Peyer's patch (tissue), 4 donors: ENCODE results near the gene LLPH. TPM values are rescaled to one million over a fixed set of nuclear protein-coding genes. Genes with fewer than 3 reads are reported as not detected.

ENCODE experiments used
- DNase-seq, 3 donors: peaks; one replicate each; pipeline ENCODE4 v3.0.0-alpha.2; 2017 to 2019
- H3K27ac ChIP-seq, 4 donors: fragments of 200-600 bp; sonication (generic); one replicate each; pipeline ENCODE4 v1.5.1; 2016 to 2019
- H3K27me3 ChIP-seq, 2 donors: fragments of 200-600 bp; sonication (generic); one replicate each; pipeline ENCODE4 v1.5.1; 2019
- H3K36me3 ChIP-seq, 3 donors: fragments of 200-600 bp; sonication (generic); one replicate each; pipeline ENCODE4 v1.5.1; 2016 to 2019
- H3K4me1 ChIP-seq, 4 donors: fragments of 200-600 bp; sonication (generic); one replicate each; pipeline ENCODE4 v1.5.1; 2016 to 2019
- H3K4me3 ChIP-seq, 4 donors: fragments of 200-600 bp; sonication (generic); 1 replicate in 3 of 4; 2 replicates in 1 of 4; pipeline ENCODE4 v1.5.1; 2016 to 2019; ENCODE audit warnings: mild to moderate bottlenecking in 1 of 4
- H3K9me3 ChIP-seq, 4 donors: fragments of 200-600 bp; sonication (generic); one replicate each; pipeline ENCODE4 v1.5.1; 2016 to 2019; ENCODE audit warnings: mild to moderate bottlenecking in 1 of 4
- POLR2A ChIP-seq, 2 donors: fragments of 450-650 bp; IDR thresholded peaks; one replicate each; pipeline ENCODE4 v1.5.1; 2017; ENCODE audit warnings: antibody characterized with exemption in 2 of 2, mild to moderate bottlenecking in 2 of 2, moderate library complexity in 2 of 2
- total RNA-seq, 4 donors: library from RNA; depleted of rRNA; stranded (reverse); fragments of >200 nt; gene quantifications; one replicate each; pipeline ENCODE4 v1.1.0, GENCODE V29; 2016
- TF ChIP-seq, protein P1 (sequence below), 6 experiments: fragments of 450-650 bp in 4 of 6; fragments of 200-600 bp in 2 of 6; sonication (generic) in 1 of 6; IDR thresholded peaks; one replicate each; pipeline ENCODE4 v1.5.1; 2017 to 2019; ENCODE audit warnings: antibody characterized with exemption in 6 of 6, mild to moderate bottlenecking in 3 of 6, moderate library complexity in 1 of 6

Gene LLPH
- total RNA-seq, 4 donors from 2014 or later: 3.1 to 5.1 (median 4.2) TPM

DNA sequence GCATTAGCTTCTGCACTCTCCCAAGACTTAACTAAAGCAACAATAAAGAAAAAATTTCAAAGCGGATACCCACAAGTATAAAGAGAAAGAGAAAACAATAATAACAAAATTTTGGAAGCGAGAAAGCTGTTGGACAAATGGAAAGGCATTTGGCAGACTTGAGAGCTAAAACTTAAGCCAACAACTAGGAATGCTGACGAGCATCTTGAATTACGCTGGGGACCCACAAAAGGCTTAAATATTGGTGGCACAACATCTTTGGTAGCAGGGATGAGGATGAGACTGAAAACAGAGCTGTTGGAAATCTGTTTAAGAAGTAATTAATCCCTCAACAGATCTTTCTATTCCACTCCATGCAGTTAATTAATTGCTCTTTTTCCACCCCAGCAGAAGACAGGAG, 49.8 kb downstream of the LLPH start:
- no peak for DNase-seq
- H3K27me3 ChIP-seq: no peaks in the 10 kb centered on the region
- no peaks in the 10 kb centered on the region for H3K36me3 ChIP-seq
- TF ChIP-seq, protein P1, sequence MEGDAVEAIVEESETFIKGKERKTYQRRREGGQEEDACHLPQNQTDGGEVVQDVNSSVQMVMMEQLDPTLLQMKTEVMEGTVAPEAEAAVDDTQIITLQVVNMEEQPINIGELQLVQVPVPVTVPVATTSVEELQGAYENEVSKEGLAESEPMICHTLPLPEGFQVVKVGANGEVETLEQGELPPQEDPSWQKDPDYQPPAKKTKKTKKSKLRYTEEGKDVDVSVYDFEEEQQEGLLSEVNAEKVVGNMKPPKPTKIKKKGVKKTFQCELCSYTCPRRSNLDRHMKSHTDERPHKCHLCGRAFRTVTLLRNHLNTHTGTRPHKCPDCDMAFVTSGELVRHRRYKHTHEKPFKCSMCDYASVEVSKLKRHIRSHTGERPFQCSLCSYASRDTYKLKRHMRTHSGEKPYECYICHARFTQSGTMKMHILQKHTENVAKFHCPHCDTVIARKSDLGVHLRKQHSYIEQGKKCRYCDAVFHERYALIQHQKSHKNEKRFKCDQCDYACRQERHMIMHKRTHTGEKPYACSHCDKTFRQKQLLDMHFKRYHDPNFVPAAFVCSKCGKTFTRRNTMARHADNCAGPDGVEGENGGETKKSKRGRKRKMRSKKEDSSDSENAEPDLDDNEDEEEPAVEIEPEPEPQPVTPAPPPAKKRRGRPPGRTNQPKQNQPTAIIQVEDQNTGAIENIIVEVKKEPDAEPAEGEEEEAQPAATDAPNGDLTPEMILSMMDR (IDR thresholded peaks at IDR 0.05): no peak
- no peak for TF ChIP-seq POLR2A (IDR thresholded peaks at IDR 0.05)
- no peak overlapping the region for H3K27ac ChIP-seq
- no peaks in the 10 kb centered on the region for H3K9me3 ChIP-seq
- no peaks in the 10 kb centered on the region for H3K4me1 ChIP-seq
- H3K4me3 ChIP-seq: no peak overlapping the region

DNA sequence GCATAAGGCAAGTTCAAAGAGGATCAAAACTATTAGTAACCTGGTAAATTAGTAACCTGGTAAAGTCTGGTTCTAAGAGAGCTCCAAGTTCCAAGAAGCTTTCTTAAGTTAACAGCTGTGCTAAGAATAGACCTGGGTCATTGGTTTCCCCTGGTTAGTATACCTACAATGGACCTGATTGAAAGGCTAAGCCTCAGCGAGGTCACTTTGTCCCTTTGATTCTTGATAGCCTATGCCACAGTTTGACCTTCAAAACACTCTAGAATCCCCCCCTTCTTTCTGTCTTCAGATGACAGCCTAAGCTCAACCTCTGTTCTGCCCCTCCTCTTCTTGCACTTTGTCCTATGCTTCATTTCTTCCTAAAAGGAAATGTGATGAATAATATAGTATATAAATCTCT, 53.0 kb downstream of the LLPH start:
- no peaks in the 10 kb centered on the region for H3K36me3 ChIP-seq
- DNase-seq: no peak
- no peaks in the 10 kb centered on the region for H3K27me3 ChIP-seq
- no peaks in the 10 kb centered on the region for H3K4me1 ChIP-seq
- H3K9me3 ChIP-seq: no peaks in the 10 kb centered on the region
- no peak overlapping the region for H3K27ac ChIP-seq
- no peak overlapping the region for H3K4me3 ChIP-seq
- no peak for TF ChIP-seq POLR2A (IDR thresholded peaks at IDR 0.05)
- TF ChIP-seq, protein P1 (IDR thresholded peaks at IDR 0.05): no peak

DNA sequence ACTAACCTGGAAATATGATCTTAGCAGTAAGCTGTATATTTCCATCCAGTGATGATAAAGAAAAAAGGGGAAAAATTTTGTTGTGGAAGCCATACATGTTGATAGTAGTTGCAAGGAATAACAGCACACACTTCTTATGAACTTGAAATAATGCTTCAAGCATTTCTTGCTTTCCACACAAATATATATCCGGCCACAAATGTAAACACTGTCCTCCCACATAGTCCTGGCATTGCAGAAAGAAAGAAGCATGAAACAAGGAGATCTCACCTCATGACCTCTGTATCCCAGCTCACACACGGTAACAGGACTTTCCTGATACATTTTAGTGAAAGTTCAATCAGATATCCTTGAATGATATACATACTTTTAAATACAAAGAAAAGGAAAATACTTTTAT, 56.0 kb downstream of the LLPH start:
- H3K27me3 ChIP-seq: no peaks in the 10 kb centered on the region
- H3K27ac ChIP-seq: no peak overlapping the region
- no peaks in the 10 kb centered on the region for H3K4me1 ChIP-seq
- no peaks in the 10 kb centered on the region for H3K36me3 ChIP-seq
- no peak for DNase-seq
- H3K9me3 ChIP-seq: no peaks in the 10 kb centered on the region
- no peak overlapping the region for H3K4me3 ChIP-seq
- TF ChIP-seq, protein P1 (IDR thresholded peaks at IDR 0.05): no peak
- TF ChIP-seq POLR2A (IDR thresholded peaks at IDR 0.05): no peak

DNA sequence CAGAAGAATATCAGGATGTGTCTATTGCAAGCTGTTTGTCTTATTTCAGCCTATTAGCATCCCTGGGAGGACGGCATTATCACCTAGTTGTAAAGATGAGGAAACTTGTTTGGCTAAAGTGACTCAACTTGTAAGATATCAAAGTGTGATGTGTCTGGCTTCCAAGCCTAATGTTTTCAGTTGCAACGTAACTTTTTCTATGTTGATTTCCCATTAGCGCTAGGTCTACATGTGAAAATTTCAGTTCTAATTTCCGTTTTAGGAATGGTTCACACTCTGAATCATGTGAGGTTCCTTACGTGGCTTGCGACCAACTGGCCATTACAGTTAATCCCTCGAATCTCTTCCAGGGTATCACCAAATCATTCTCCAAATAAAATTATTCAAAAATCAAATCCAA, 58.0 kb downstream of the LLPH start:
- Histone ChIP-seq H3K4me3 (no peak overlapping the region), H3K27ac (no peak overlapping the region), H3K4me1 (no peaks in the 10 kb centered on the region), H3K9me3 (no peaks in the 10 kb centered on the region), H3K36me3 (no peaks in the 10 kb centered on the region), H3K27me3 (no peaks in the 10 kb centered on the region)
- TF ChIP-seq, protein P1 (IDR thresholded peaks at IDR 0.05): no peak
- no peak for TF ChIP-seq POLR2A (IDR thresholded peaks at IDR 0.05)
- no peak for DNase-seq

DNA sequence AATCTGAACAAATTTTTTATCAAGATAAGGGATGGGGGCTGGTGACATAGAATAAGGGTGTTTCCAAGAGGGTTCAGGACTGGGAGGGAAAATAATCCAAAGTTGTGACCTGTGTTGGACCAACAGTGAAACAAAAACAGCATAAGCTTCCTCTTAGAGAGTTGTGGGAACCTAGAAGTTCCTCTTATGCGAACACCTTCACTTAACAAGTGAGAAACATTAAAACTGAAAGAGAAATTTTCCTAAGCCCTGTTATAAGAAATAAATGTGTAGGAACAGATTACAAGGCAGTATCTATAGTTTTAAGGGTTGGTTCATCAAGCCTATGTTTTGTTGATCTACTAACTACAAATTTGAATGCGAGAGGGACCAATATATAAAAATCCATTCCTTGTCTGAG, 58.4 kb downstream of the LLPH start:
- no peak for TF ChIP-seq POLR2A (IDR thresholded peaks at IDR 0.05)
- TF ChIP-seq, protein P1 (IDR thresholded peaks at IDR 0.05): no peak
- H3K27me3 ChIP-seq: no peaks in the 10 kb centered on the region
- no peak for DNase-seq
- no peak overlapping the region for H3K4me3 ChIP-seq
- H3K36me3 ChIP-seq: no peaks in the 10 kb centered on the region
- H3K4me1 ChIP-seq: no peaks in the 10 kb centered on the region
- H3K27ac ChIP-seq: no peak overlapping the region
- H3K9me3 ChIP-seq: no peaks in the 10 kb centered on the region

DNA sequence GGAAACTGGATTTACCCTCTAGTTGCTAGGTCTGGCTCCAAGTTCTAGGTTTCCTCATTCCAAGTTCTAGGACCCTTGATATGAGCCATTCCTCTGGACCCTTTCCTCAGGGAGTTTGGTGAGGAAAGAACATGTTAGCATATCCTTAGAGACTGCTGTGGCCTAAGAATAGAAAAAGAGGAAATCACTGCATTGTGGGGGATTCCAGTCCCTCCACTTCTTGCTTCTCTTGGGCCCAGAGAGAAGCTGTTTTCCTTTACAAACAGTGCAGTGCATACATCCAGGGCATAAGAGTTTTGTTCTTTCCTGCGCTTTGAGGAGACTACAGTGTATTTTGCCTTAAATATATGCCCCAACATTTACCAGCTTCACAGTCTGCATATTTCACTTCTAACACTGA, 59.0 kb downstream of the LLPH start:
- no peaks in the 10 kb centered on the region for H3K27me3 ChIP-seq
- no peak overlapping the region for H3K27ac ChIP-seq

More for the DNA sequence above, 59.0 kb downstream of the LLPH start:
- H3K9me3 ChIP-seq: no peaks in the 10 kb centered on the region
- TF ChIP-seq POLR2A (IDR thresholded peaks at IDR 0.05): no peak
- TF ChIP-seq, protein P1 (IDR thresholded peaks at IDR 0.05): no peak
- no peak overlapping the region for H3K4me3 ChIP-seq
- H3K4me1 ChIP-seq: no peaks in the 10 kb centered on the region
- H3K36me3 ChIP-seq: no peaks in the 10 kb centered on the region
- DNase-seq: no peak
